SK-N-DZ (cell line): ENCODE measurements around the gene PCBP3.

Experiments used
- DNase-seq: peaks from one replicate; pipeline ENCODE4 v3.0.0-alpha.2; 2015; ENCODE audit warnings: low spot score

PCBP3 gene

DNA sequence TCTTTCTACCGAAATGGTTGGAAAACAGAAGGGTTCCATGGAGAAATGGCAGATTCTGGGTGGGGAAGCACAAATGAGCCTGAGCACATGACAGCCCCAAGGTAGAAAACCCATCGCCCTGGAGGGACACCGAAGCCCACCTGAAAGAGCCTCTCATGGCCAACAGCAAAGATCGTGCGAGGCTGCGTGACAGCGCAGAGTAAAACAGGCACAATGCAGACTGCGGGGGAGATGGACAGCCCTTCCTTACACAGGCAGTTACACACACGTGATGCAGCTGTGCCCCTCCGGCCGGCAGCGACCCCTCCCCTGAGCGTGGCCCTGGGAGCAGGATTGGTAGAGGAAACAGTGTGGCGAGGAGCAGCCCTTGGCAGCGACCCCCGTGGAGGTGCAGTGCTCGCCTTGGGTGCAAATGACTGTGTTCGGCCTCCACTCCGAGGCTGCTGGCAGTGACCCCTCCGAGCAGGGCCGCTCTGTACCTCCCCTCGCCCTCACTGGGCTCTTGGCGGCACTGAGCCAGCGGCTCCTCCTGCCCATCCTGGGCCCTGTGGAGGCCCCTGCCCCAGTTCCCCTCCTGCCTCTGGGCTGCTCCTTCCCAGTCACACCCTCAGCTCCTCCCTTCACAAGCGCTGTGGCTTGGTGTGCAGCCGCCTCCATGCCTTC is 217.1 kb downstream of the PCBP3 start:
- no peak for DNase-seq

DNA sequence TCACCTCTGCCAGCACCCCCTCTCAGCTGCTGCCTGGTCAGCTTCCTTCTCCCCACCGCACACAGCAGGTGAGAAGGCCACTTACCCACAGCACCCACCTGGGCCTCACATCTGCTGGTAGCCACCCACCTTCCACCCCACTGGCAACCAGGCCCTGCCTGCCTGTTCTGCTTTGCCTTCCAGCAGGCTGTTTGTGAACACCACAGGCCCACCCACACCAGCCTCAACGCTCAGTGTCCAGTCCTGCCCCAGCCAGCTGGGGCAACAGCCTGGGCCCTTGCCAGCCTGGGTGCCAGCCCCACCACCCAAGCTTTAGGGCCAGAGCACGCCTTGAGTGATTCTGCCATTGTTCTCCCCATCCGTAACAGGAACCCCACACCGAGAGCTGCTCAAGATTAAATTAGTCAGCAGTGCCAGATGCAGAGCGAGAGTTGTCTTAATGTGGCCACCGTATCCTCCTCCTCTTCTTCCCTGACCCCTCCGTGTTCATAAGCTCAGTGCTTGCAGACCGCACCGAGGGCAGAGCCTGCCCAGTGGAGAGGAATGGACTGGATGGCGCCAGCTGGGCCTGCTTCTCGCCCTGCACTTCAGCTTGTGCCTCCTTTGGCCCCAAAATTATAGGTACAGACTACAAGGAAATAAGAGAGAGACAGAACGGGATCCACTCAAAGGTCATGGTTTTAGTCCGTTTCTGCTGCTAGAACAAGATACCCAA is 217.8 kb downstream of the PCBP3 start:
- peak; percentile 68 for DNase-seq

DNA sequence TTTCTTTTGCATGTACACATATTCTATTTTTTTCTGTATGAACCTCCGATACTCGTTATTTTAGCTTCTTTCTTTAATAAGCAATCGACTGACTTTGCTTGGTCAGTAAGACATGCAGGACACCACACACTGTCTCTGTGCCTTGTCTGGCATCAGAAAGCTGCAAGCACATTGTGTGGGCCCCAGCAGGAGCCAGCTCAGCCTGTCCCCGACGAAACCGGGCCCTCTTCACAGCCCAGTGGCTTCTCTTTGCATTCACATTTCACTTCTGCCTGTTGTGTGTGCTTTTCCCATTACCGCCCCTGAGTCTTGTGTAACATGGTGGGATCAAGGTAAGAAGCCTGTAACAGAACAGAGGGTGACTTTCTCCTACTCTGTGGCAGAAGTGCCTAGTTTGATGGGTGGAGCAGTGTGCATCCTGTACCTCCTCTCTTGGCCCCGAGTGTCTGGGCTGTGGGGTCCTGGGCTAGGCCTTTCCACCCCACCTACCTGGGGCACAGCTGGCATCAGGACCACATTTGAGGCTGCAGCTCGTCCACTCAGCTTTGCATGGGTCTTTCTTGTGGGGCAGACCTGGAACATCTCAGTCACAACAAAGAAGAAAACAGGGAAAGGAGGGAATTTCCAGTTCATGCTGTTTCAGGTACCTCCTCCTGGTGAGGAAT is 219.2 kb downstream of the PCBP3 start:
- no peak for DNase-seq

DNA sequence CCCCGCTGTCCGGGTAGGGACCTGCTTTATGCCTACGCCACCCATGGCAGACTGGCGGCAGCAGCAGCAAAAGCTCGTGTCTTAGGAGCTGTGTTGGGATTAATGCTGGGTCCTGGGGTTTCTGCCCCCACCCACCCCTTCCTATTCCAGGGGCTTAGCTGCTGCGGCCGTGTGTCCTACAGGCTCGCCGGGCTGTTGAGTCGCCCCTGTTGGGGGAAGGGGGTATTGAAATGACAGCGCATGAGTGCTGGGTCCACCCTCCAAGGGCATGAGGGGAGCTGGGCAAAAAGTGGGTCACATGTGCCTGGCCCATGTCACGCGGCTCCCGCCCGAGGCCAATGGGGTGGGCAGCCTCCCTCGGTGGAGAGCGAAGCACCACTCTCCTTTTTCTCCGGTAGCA is 219.7 kb downstream of the PCBP3 start:
- no peak for DNase-seq

DNA sequence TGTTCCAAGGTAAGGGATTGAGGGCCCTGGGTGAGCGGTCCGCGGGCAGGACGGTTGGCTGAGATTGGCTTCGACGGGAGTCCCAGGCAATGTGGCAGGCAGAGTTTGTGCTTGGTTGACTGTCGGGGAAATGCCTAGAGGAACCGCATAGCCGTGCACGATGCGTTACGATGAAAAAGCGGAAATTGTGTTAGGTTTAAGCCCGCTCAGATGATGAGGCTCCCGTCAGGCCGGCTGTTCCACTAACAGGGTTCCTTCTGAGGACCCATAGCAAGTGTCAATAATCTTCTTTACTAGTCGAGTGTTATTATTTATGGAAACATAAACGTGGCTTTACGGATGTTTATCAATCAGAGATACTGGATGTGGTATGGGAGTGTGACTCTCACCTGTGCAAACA is 220.2 kb downstream of the PCBP3 start:
- no peak for DNase-seq

DNA sequence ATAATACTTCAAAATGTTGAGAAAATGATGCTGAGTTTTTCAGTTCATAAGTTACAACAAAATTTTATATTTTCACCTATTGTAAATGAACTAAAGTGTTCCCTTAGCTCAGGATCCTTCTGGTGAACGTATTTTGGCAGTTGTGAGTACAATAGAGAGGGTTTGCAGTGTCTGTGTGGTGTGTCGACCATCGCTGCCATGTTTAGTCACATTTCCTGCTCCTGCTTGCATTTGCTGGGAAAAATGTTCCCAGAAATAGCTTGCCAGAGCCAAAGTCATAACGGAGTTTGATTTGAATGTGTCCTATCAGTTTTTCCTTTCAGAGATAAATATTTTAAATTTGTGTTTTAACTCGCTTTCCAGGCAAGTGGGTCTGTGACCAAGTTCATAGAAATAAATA is 220.9 kb downstream of the PCBP3 start:
- DNase-seq, result no peak

DNA sequence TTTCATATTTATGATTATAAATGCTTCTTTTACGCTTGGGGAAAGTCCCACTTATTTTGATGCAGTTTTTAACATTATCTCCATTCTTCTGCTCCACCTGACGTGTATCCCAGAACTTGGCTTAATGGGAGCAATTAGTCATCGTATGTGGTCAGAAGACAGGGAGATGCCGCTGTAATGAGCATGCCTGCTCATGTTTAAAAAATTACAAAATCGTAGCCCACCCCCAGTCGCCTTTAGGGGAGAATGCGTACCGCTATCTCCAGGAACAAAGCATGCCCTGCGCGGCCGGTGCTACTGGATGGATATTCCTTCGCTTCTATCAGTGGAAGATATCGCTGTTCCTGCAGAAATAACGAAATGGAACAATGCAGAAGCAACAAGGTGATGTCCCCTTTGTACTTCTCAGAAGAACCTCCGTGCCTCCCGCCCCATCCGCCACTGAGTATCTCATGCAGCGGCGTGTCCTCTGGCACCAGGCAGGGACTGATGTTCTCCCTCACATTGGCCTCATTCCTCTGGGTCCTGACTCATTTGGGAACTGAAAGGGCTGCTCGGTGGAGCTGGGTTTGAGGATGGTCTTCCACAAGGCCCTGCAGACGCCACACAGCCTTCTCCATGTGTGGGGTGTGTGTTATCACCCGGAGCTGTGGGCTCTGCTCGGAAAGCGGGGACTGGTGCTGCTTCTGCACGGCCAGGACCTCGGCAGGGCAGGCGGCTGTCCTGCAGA is 221.7 kb downstream of the PCBP3 start:
- no peak for DNase-seq

DNA sequence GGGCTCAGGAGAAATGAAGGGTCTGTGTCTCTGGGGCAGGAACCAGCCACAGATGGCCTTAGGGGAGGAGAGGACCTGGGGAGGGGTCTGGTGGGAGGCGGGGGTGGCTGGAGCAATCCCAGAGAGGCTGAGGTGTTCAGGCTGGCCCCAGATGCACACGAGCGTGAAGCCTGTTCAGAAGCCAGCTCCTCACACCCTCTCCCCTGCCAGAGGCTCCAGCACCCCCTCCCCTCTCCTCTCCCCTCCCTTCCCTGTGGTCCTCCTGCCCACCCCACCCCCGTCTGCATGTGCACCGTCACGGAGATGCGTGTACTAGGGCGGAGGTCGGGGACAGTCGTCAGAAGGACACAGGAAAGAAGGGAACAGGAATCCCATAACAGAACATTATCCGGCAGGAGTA is 223.0 kb downstream of the PCBP3 start:
- DNase-seq, result no peak

DNA sequence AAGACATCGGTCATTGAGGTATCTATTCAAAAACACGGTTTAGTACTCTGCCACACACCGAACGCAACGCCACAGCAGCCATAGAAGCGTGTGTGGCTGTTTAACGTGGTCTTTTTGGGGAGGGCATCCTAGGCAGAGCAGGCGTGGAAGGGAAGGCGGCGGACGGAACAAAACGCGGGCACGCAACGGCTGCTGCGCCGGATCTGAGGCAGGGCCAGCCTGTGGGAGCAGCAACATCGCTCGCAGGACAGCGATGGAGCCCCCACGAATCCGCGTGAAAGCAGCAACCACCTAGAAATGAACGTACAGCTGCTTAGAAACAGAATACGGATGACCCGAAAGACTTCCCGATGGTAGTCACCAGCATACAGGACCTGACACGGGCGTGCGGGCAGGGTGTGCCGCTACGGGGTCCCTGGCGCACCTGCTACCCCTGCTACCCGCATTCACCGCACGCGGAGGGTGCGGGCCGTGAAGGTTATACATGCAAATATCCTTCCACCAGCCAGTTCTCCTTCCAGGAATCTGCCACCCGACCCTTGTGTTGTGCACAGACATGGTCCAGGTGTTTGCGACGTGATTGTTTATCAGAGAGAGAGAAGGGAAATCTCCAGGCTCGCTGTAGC is 223.6 kb downstream of the PCBP3 start:
- no peak for DNase-seq

DNA sequence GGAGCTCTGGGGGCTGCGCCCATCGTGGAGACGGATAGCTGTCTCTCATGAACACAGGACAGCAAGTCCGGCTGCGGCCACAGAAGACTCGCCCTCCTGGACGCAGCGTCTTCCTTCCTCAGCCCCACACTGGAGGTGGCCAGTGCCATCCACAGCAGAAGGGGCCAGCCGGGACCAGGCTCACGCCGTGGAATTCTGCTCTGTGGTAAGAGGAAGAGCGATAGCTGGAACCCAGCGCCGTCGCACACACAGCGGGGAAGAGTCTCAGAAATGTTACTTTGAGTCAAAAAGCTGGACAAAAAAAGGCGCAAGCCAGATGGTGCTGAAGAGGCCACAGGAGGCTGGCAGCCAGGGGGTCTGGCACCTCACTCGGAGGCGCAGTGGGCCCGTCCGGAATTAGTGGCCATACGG is 224.2 kb downstream of the PCBP3 start:
- DNase-seq, result no peak

DNA sequence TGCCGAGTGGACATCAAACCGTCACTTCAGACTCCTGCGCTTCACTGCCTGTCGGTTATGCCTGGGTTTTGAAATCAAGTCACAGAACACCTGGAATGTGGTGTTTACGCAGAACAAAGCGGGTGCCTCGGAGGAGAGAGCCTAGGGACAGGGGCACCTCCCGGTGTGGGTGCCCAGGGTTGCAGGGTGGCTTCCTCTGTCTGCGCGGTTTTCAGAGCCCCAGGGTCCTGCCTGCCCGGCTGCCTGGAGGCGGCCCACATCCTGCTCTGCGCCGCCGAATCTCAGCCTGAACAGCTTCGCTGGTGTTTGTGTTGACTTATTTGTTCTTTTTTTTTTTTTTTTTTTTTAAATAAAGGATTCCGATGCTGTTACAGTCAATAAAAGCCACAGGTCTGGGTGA is 224.6 kb downstream of the PCBP3 start:
- DNase-seq, result no peak

DNA sequence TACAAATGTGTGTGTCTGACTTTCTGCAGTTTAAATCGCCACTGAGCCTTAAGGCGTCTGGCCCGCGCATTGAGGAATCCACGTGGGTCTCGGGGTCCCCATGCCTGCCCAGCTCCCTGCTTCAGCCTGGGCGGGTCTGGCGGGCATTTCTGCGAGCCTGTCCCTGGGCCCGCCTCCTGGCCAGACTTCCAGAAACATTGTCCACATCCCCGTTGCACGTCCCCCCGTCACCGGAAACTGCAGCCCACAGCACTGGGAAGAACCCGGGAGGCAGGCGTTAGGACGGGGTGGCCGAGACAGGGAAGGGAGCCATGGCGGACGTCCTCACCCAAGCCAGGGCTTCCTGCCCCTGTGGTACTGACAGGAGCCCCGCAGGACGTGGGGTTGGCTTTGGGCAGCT is 225.0 kb downstream of the PCBP3 start:
- DNase-seq, result no peak

DNA sequence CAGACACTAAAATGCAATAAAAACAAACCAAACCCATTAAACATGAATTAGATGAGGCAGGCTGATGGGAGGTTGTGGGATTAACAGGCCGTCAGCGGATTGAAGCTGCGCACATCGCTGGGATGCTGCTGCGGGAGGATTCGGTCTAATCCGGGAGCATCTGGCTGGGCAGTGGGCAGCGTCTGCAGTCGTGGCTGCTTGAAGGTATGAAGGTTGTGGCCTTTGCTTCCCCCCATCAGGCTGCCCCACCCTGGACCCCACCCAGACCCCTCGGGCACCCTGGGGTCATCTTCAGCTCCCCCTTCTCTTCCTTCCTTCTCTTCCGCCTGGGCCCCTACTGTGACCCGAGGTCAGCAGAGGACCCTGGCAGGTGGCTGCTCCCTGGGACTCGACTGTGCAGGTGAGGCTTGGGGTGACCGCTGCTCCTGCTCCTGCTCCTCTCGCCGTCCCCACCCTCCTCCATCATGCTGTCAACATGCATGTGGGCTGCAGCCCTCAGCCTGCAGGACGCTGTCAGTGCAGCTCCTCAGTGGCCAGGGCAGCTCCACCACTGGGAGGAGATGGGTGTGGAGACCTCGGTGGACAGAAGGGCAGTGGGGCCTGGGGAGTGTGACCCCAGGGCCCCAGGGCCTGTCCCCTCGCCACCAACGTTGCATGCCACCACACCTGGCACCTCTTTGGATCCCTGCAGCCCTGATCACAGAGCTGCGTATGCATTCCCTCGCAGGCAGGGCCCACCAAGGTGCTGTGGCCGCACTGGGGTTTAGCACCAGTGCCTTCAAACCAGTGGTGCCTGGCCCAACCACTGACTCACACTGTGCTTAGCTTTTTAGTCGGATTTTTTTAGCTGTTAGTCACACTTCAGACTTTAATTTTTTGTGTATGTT is 225.8 kb downstream of the PCBP3 start:
- DNase-seq, result no peak

DNA sequence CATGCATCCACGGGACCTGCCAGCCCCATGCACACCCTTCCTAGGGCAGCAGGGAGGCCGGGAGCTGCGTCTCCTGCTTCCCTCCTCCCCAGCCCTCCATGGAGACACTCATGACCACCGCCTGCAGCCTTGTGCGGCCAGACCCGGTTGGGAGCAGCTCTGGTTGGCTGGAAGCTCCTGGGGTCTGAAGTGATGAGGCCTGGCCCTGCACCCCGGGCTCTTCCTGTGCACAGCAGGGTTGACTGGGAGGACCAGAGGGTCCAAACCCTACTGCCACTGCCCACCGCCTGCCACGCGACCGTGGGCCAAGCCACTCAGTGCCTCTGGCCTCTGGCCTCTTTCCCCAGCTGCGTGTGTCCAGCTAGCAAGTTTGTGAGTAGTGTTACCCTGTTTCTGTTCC is 226.9 kb downstream of the PCBP3 start:
- no peak for DNase-seq

DNA sequence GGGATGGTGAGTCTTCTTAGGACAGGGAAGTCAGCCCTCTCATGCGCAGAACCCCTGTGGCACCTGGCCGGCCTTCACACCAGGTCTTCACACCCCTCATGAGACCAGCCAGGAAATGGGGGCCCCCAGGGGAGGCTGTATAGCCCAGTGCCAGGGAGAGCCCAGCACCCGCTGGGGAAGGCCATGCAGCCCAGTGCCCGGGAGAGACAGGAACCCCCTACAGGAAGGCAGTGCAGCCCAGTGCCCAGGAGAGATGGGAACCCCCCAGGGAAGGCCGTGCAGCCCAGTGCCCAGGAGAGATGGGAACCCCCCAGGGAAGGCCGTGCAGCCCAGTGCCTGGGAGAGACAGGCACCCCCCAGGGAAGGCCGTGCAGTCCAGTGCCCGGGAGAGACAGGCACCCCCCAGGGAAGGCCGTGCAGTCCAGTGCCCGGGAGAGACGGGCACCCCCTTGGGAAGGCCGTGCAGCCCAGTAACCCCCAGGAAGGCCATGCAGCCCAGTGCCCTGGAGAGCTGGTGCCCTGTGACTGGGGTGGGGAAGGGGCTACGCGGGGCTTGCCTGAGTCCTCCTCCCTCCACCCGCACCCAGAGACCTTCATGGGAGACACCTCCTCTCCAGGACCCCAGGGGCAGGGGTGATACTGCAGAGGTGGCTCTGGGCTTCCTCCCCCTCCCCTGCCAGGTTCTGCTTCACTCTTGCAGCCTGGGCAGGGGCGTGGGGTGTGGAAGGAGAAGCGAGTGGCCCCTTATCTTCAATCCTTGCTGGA is 227.5 kb downstream of the PCBP3 start:
- DNase-seq, result no peak

DNA sequence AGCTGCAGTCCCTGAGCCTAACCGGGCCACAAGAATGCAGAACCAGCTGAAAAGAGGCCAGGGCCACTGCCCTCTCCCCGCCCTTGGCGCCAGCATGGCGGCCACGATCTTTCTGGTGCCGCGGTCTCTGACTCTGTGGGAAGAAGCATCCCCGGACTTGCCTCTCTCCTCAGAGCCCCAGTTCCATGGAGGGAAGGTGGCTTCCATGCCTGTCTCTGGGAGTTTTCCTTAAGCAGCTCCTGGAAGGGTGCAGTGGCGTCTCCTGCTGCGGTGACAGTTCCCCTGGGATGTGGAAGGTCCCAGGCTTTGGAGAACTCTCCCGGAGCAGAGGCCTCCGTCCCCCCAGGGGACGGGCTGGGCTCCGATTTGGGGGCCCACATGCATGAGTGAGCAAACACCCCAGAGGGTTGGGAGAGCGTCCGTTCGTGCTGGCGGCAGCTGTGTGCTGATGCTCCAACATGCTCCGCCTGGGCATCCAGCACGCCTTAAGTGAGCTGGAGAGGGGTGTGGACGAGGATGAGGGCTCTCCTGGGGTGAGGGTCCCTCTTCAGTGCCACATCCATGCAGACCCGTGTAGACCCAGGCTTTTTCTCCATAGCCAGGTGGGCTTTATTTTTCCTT is 228.2 kb downstream of the PCBP3 start:
- no peak for DNase-seq

DNA sequence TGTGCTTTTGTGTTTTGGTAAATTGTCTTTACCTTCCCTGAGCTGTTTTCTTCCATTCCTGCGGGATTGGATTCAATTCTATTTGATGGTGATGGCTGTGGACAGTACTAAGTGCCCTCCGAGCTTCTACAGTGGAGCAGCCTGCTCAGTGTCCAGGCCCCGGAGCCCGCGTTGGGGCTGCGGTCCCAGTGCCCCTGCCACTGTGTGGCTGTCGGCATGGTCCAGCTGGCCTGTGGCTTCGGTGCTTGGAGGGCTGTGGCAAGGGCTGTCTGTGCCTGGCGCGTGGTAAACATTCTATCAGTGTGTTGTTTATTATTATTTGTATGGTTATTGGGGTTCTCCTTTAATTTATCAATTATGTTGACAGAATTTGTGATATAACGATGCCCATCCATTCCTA is 228.9 kb downstream of the PCBP3 start:
- no peak for DNase-seq

DNA sequence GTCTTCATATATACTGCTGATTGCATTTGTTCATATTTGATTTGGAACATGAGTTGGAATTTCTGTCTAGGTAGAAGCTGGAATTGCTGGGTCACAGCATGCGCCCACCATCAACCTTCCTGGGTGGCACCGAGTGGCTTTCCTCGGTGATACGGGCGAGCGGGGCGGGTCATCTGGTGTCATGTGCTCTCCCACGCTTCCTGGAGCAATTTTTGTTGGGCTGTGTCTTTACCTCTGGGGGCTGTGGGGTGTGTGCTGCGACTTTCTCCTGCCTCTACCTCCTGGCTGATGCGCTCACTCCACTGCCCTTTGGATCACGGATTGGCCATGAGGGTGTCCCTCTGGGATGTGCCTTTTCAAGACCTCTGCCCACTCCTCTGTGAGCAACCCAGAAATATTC is 229.4 kb downstream of the PCBP3 start:
- no peak for DNase-seq

DNA sequence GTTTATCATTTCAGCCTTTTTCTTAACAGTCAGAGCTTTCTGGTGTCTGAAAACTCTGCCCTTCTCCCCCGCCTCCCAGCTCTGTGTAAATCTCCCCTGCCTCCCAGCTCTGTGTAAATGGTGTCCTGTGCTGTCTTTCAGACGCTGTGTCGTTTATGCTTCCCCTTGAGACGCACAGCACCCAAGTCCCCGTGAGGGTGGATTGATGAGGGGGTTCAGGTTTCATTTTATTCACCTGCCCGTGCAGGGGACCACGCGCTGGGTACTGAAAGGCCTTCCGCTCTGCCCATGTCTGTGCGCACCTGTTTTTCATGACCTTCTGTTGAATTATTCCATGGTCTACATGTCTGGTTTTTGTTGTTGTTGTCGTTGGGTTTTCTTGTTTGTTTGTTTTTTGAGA is 229.9 kb downstream of the PCBP3 start:
- no peak for DNase-seq

DNA sequence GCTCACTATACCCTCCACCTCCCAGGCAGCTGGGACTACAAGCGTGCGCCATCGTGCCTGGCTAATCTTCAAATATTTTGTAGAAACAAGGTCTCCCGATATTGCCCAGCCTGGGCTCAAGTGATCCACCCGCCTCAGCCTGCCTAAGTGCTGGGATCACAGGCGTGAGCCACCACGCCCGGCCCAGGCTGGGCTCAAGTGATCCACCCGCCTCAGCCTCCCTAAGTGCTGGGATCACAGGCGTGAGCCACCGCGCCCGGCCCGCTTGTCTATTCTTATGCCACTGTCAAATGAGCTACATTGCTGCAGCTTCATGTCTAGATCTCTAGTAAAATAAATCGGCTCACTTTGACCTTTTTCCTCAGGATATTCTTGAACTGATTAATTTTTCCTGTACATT is 230.3 kb downstream of the PCBP3 start:
- DNase-seq, result no peak
